ENCODE measurements around the gene AMACR.
"Not testable (repeated sequence)": the region's sequence is repeated elsewhere in the genome, so short reads cannot be mapped to it uniquely, and the experiment has no call there.

The AMACR gene

DNA sequence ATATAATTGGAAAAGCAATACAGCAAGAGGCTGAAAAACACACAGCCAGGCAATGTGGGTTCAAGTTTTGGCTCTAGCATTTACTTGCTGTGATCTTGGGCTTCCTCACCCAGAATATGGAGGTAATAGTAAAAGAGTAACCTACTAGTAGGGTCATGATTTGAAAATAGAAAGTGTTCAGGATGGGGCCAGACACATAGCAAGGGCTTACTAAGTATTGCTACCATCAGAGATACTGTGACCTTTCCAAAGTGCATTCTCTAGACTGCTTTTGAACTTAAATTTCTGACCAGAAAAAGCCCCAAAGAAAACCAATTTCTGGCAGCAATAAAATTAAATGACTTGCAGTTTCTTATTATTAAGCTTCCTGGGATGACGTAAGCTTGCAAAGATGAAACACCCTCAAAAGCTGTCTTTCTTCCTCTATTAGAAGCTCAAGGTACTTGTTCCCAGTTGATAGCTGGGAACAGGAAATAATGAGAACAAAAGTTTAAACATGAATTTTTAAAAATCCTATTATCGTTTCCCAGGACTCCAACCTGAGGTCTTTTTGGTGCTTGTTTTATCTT, 43.6 kb downstream of the AMACR start:
- no peak for DNase-seq

GRCh38 chr5:33958176-33958575, 49.7 kb downstream of the AMACR start:
- DNase-seq: no peak

DNA sequence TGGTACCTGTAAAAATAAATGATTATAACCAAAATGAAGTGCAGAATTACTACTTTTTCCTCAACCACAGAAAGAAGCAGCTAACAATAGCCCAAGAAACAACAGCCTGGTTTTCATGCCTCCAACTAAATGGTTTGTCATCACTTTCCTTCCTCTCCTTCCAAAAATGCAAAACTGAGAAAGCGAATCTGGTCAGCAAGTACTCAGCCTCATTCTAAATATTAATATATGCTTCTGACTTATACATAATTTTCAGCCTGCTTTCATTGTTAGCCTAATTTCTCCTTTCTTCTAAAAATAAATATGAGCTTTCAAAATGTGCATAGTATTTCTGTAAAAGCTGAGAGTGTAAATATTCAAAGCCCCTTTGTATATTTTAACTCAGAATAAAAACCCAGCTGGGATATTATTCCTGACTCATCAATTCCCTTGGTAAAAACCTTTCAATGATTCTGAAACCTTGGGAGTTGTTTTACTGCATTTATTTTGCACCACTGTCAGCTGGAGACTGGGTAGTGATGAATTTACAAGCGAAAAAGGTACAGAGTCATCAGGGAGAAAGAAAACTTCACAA, 50.2 kb downstream of the AMACR start:
- no peak for DNase-seq

GRCh38 chr5:33952175-33952574, 55.7 kb downstream of the AMACR start:
- DNase-seq: not testable (repeated sequence)

DNA sequence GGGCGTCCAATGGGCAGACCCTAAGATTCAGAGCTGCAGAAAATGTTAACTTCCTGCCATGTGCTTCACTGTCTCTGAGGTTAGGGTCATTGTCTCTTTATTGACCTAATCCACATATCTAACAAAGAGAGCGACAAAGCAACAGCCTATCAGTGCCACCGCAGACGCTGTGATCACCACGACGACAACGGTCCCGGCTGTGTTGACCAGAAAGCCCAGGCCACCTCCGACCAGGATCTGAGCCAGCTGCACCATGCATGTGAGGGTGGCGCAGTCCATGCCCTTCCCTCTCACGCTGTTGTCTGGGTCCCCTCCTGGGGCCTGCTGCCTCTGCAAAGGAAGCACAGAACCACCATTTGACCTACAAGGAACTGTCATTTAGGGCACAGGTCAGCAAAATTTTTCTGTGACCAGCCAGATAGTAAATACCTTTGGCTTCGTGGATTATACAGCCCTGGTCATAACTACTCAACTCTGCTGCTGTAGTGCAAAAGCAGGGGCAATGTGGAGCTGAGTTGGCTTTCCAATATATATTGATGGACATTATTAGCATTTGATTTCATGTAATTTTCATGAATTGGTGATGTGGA, 63.2 kb downstream of the AMACR start:
- no peak for DNase-seq

GRCh38 chr5:33941090-33941489, 66.8 kb downstream of the AMACR start:
- no peak for DNase-seq

- no peak for DNase-seq
These were observed 68.1 kb downstream of the AMACR start for GRCh38 chr5:33939556-33940262.

GRCh38 chr5:33938881-33939280, 69.0 kb downstream of the AMACR start:
- DNase-seq: no peak

- no peak for DNase-seq
These were observed 69.4 kb downstream of the AMACR start for GRCh38 chr5:33938507-33938796.

DNA sequence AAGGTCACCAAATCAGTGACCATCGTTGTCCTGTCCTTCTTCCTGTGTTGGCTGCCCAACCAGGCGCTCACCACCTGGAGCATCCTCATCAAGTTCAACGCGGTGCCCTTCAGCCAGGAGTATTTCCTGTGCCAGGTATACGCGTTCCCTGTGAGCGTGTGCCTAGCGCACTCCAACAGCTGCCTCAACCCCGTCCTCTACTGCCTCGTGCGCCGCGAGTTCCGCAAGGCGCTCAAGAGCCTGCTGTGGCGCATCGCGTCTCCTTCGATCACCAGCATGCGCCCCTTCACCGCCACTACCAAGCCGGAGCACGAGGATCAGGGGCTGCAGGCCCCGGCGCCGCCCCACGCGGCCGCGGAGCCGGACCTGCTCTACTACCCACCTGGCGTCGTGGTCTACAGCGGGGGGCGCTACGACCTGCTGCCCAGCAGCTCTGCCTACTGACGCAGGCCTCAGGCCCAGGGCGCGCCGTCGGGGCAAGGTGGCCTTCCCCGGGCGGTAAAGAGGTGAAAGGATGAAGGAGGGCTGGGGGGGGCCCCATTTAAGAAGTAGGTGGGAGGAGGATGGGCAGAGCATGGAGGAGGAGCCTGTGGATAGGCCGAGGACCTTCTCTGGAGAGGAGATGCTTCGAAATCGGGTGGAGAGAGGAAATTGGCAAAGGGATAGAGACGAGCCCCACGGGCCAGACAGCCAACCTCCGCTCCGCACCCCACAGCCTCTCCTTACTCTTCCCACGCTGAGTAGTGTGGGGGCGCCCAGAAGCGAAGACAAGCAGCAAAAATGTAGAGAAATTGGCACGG, 69.9 kb downstream of the AMACR start:
- no peak for DNase-seq

DNA sequence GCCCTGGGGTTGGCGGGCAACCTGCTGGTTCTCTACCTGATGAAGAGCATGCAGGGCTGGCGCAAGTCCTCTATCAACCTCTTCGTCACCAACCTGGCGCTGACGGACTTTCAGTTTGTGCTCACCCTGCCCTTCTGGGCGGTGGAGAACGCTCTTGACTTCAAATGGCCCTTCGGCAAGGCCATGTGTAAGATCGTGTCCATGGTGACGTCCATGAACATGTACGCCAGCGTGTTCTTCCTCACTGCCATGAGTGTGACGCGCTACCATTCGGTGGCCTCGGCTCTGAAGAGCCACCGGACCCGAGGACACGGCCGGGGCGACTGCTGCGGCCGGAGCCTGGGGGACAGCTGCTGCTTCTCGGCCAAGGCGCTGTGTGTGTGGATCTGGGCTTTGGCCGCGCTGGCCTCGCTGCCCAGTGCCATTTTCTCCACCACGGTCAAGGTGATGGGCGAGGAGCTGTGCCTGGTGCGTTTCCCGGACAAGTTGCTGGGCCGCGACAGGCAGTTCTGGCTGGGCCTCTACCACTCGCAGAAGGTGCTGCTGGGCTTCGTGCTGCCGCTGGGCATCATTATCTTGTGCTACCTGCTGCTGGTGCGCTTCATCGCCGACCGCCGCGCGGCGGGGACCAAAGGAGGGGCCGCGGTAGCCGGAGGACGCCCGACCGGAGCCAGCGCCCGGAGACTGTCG, 70.7 kb downstream of the AMACR start:
- DNase-seq: no peak

DNA sequence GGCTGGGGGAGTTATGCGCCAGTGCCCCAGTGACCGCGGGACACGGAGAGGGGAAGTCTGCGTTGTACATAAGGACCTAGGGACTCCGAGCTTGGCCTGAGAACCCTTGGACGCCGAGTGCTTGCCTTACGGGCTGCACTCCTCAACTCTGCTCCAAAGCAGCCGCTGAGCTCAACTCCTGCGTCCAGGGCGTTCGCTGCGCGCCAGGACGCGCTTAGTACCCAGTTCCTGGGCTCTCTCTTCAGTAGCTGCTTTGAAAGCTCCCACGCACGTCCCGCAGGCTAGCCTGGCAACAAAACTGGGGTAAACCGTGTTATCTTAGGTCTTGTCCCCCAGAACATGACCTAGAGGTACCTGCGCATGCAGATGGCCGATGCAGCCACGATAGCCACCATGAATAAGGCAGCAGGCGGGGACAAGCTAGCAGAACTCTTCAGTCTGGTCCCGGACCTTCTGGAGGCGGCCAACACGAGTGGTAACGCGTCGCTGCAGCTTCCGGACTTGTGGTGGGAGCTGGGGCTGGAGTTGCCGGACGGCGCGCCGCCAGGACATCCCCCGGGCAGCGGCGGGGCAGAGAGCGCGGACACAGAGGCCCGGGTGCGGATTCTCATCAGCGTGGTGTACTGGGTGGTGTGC, 71.4 kb downstream of the AMACR start, which contains the start of gene RXFP3:
Gene RXFP3 (plus strand): TSS at position 6 of the 636 bp plus-strand sequence. CDS start 355 bp downstream, at position 361.
- no peak for DNase-seq
